ENCODE results near the gene HKDC1. TPM values are rescaled to one million over a fixed set of nuclear protein-coding genes. Genes with fewer than 3 reads are reported as not detected.
"Not testable (repeated sequence)": the region's sequence is repeated elsewhere in the genome, so short reads cannot be mapped to it uniquely, and the experiment has no call there.

Gene HKDC1
- polyA plus RNA-seq, 1 experiment = 0.18 TPM

- H3K36me3 ChIP-seq (ENCODE audit: control insufficient read depth, insufficient read depth, low read length) = no peaks in the 10 kb centered on the region
- CTCF ChIA-PET = interaction anchor here (2.5 kb wide), 1 partner anchor 10 kb away, joined by 9 read pairs; no protein-coding TSS in a partner anchor
- H3K4me3 ChIP-seq (ENCODE audit: low read depth, low read length) = no peak overlapping the region
- no peak for DNase-seq (ENCODE audit: low read depth)
- POLR2A ChIA-PET = no interaction called here
- H3K27me3 ChIP-seq (ENCODE audit: control insufficient read depth, insufficient read depth, low read length) = no peaks in the 10 kb centered on the region
- TF ChIP-seq CTCF (IDR thresholded peaks at IDR 0.05; ENCODE audit: insufficient read depth, low read depth, low read length) = no peak
Measured at GRCh38 chr10:69247313-69247710, 27.2 kb downstream of the HKDC1 start.

GRCh38 chr10:69248117-69248730 is 28.1 kb downstream of the HKDC1 start:
- H3K4me3 ChIP-seq (ENCODE audit: low read depth, low read length) = no peak overlapping the region
- DNase-seq (ENCODE audit: low read depth) = no peak
- ChIA-PET CTCF (interaction anchor here (0.8 to 2.5 kb wide), 2 partner anchors 11 to 145 kb away, joined by 3 to 9 read pairs; no protein-coding TSS in a partner anchor), POLR2A (no interaction called here)
- TF ChIP-seq CTCF (IDR thresholded peaks at IDR 0.05; ENCODE audit: insufficient read depth, low read depth, low read length) = no peak
- no peaks in the 10 kb centered on the region for H3K27me3 ChIP-seq (ENCODE audit: control insufficient read depth, insufficient read depth, low read length)
- no peaks in the 10 kb centered on the region for H3K36me3 ChIP-seq (ENCODE audit: control insufficient read depth, insufficient read depth, low read length)

- Histone ChIP-seq H3K4me3 (ENCODE audit: low read depth, low read length) (no peak overlapping the region), H3K36me3 (ENCODE audit: control insufficient read depth, insufficient read depth, low read length) (no peaks in the 10 kb centered on the region), H3K27me3 (ENCODE audit: control insufficient read depth, insufficient read depth, low read length) (no peaks in the 10 kb centered on the region)
- ChIA-PET CTCF (interaction anchor here (1.3 kb wide), 1 partner anchor 158 kb away, joined by 3 read pairs; no protein-coding TSS in a partner anchor), POLR2A (no interaction called here)
- no peak for DNase-seq (ENCODE audit: low read depth)
- no peak for TF ChIP-seq CTCF (IDR thresholded peaks at IDR 0.05; ENCODE audit: insufficient read depth, low read depth, low read length)
Measured at GRCh38 chr10:69250041-69250440, 29.9 kb downstream of the HKDC1 start.

GRCh38 chr10:69251417-69251816 is 31.3 kb downstream of the HKDC1 start:
- DNase-seq (ENCODE audit: low read depth); H3K27me3 ChIP-seq (ENCODE audit: control insufficient read depth, insufficient read depth, low read length); H3K4me3 ChIP-seq (ENCODE audit: low read depth, low read length); H3K36me3 ChIP-seq (ENCODE audit: control insufficient read depth, insufficient read depth, low read length); POLR2A ChIA-PET: not testable (repeated sequence)
- CTCF ChIA-PET = interaction anchor here (0.8 to 1.3 kb wide), 3 partner anchors 19 to 157 kb away, joined by 3 read pairs; no protein-coding TSS in a partner anchor

- Histone ChIP-seq H3K4me3 (ENCODE audit: low read depth, low read length) (no peak overlapping the region), H3K27me3 (ENCODE audit: control insufficient read depth, insufficient read depth, low read length) (peaks cover 5% of the 10 kb centered on the region), H3K36me3 (ENCODE audit: control insufficient read depth, insufficient read depth, low read length) (no peaks in the 10 kb centered on the region)
- TF ChIP-seq CTCF (IDR thresholded peaks at IDR 0.05; ENCODE audit: insufficient read depth, low read depth, low read length) = no peak
- DNase-seq (ENCODE audit: low read depth) = no peak
- ChIA-PET POLR2A (no interaction called here), CTCF (interaction anchor here (0.7 to 1.7 kb wide), 7 partner anchors 10 to 140 kb away, joined by 3 to 4 read pairs (median 3); no protein-coding TSS in a partner anchor)
Measured at GRCh38 chr10:69253171-69253570, 33.0 kb downstream of the HKDC1 start.

- peaks cover 7% of the 10 kb centered on the region for H3K27me3 ChIP-seq (ENCODE audit: control insufficient read depth, insufficient read depth, low read length)
- ChIA-PET CTCF (no interaction called here), POLR2A (no interaction called here)
- no peak overlapping the region for H3K4me3 ChIP-seq (ENCODE audit: low read depth, low read length)
- TF ChIP-seq CTCF (IDR thresholded peaks at IDR 0.05; ENCODE audit: insufficient read depth, low read depth, low read length) = no peak
- no peak for DNase-seq (ENCODE audit: low read depth)
- H3K36me3 ChIP-seq (ENCODE audit: control insufficient read depth, insufficient read depth, low read length) = no peaks in the 10 kb centered on the region
Measured at GRCh38 chr10:69254877-69255276, 34.7 kb downstream of the HKDC1 start.
